ENCODE results near the gene NAA25.
"Not testable (repeated sequence)": the region's sequence is repeated elsewhere in the genome, so short reads cannot be mapped to it uniquely, and the experiment has no call there.

NAA25 gene

GRCh38 chr12:112061137-112061536 lies 47.4 kb downstream of the NAA25 start:
- no peak for DNase-seq (ENCODE audit: low read depth)

GRCh38 chr12:112049351-112049750 lies 59.2 kb downstream of the NAA25 start:
- DNase-seq (ENCODE audit: low read depth): no peak

- DNase-seq (ENCODE audit: low read depth): no peak
These were observed 62.6 kb downstream of the NAA25 start for GRCh38 chr12:112046003-112046402.

GRCh38 chr12:112036614-112037013 lies 72.0 kb downstream of the NAA25 start:
- DNase-seq (ENCODE audit: low read depth): not testable (repeated sequence)

GRCh38 chr12:112035219-112035785 lies 73.3 kb downstream of the NAA25 start:
- DNase-seq (ENCODE audit: low read depth): no peak

- no peak for DNase-seq (ENCODE audit: low read depth)
These were observed 76.3 kb downstream of the NAA25 start for GRCh38 chr12:112032292-112032691.

- no peak for DNase-seq (ENCODE audit: low read depth)
These were observed 77.1 kb downstream of the NAA25 start for GRCh38 chr12:112031472-112031871.

GRCh38 chr12:112029301-112029700 lies 79.3 kb downstream of the NAA25 start:
- DNase-seq (ENCODE audit: low read depth): no peak

- no peak for DNase-seq (ENCODE audit: low read depth)
These were observed 82.7 kb downstream of the NAA25 start for GRCh38 chr12:112025808-112026375.

- DNase-seq (ENCODE audit: low read depth): no peak
These were observed 84.7 kb downstream of the NAA25 start for GRCh38 chr12:112023759-112024396.

- no peak for DNase-seq (ENCODE audit: low read depth)
These were observed 86.2 kb downstream of the NAA25 start for GRCh38 chr12:112022241-112023016.

- no peak for DNase-seq (ENCODE audit: low read depth)
These were observed 87.6 kb downstream of the NAA25 start for GRCh38 chr12:112020947-112021457.

- DNase-seq (ENCODE audit: low read depth): no peak
These were observed 89.9 kb downstream of the NAA25 start for GRCh38 chr12:112018571-112019237.

- no peak for DNase-seq (ENCODE audit: low read depth)
These were observed 91.5 kb downstream of the NAA25 start for GRCh38 chr12:112017041-112017440.

- DNase-seq (ENCODE audit: low read depth): no peak
These were observed 92.6 kb downstream of the NAA25 start for GRCh38 chr12:112015938-112016337.

GRCh38 chr12:112013601-112014402 lies 94.8 kb downstream of the NAA25 start:
- peak; percentile 46 for DNase-seq (ENCODE audit: low read depth)

- peak; percentile 100 for DNase-seq (ENCODE audit: low read depth)
These were observed 95.6 kb downstream of the NAA25 start, which contains the start of the genes ERP29 and TMEM116 for GRCh38 chr12:112012775-112013600. Gene ERP29, plus strand, starts transcription at chr12:112013426. Its CDS starts 40 bp downstream, at chr12:112013466. Gene TMEM116, minus strand, starts transcription at chr12:112013165. Its CDS starts 7,895 bp downstream, at chr12:112005270.

- no peak for DNase-seq (ENCODE audit: low read depth)
These were observed 96.9 kb downstream of the NAA25 start for GRCh38 chr12:112011685-112012084.

GRCh38 chr12:112010415-112011344 lies 97.9 kb downstream of the NAA25 start:
- no peak for DNase-seq (ENCODE audit: low read depth)

Measured in activated gamma-delta T cell treated with anti-CD3 and anti-CD28 coated beads, Interleukin-2, amount 50 U/mL, for 16 hours (primary cell).